Tibial nerve (tissue), 3 donors: Measurements from ENCODE around the gene TRPV5.

Experiments
- POLR2A ChIP-seq, 2 donors: fragments of 450-650 bp; IDR thresholded peaks; one replicate each; pipeline ENCODE4 v1.6.1; 2017; ENCODE audit warnings: antibody characterized with exemption in 2 of 2, mild to moderate bottlenecking in 2 of 2, moderate library complexity in 2 of 2
- TF ChIP-seq, protein P1 (sequence below), 5 experiments: fragments of 200-600 bp in 3 of 5; fragments of 450-650 bp in 2 of 5; sonication (generic) in 3 of 5; IDR thresholded peaks; one replicate each; pipeline ENCODE4 v1.5.1; 2016 to 2019; ENCODE audit warnings: antibody characterized with exemption in 5 of 5, mild to moderate bottlenecking in 3 of 5, moderate library complexity in 2 of 5

DNA sequence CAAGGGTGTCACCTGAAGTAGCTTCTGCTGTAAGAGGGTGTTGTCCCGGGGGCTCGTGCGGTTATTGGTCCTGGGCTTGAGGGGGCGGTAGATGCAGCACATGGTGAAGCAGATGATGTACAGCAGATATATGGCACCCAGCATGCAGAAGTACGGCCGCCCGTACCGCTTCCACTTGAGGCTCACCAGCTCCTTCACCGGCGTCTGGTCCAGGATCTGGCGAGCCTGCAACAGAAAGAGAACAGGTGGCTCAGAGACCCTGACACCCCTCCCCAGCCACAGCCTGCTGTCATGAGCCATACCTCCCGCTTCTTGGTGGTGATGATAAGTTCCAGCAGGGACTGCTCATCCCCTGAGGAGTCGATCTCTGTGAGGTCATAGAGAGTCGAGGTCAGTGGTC is 58.1 kb downstream of the TRPV5 start:
- TF ChIP-seq, protein P1, sequence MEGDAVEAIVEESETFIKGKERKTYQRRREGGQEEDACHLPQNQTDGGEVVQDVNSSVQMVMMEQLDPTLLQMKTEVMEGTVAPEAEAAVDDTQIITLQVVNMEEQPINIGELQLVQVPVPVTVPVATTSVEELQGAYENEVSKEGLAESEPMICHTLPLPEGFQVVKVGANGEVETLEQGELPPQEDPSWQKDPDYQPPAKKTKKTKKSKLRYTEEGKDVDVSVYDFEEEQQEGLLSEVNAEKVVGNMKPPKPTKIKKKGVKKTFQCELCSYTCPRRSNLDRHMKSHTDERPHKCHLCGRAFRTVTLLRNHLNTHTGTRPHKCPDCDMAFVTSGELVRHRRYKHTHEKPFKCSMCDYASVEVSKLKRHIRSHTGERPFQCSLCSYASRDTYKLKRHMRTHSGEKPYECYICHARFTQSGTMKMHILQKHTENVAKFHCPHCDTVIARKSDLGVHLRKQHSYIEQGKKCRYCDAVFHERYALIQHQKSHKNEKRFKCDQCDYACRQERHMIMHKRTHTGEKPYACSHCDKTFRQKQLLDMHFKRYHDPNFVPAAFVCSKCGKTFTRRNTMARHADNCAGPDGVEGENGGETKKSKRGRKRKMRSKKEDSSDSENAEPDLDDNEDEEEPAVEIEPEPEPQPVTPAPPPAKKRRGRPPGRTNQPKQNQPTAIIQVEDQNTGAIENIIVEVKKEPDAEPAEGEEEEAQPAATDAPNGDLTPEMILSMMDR (IDR thresholded peaks at IDR 0.05), result no peak
- no peak for TF ChIP-seq POLR2A (IDR thresholded peaks at IDR 0.05)
